Ascending aorta (tissue), 2 donors: ENCODE data around the gene KCNQ1. TPM values are rescaled to one million over a fixed set of nuclear protein-coding genes. Genes with fewer than 3 reads are reported as not detected.

Source experiments
- DNase-seq, 2 donors: peaks; one replicate each; pipeline ENCODE4 v3.0.0-alpha.2; 2019; ENCODE audit warnings: low spot score in 2 of 2
- H3K27ac ChIP-seq, 2 donors: fragments of 200-600 bp; sonication (generic); one replicate each; pipeline ENCODE4 v1.5.1; 2016 to 2017; ENCODE audit warnings: mild to moderate bottlenecking in 1 of 2
- H3K27me3 ChIP-seq: fragments of 200-600 bp; sonication (generic); one replicate; pipeline ENCODE4 v1.5.1; 2017
- H3K36me3 ChIP-seq, 2 donors: fragments of 200-600 bp; sonication (generic); one replicate each; pipeline ENCODE4 v1.5.1; 2016
- H3K4me1 ChIP-seq, 2 donors: fragments of 200-600 bp; sonication (generic); one replicate each; pipeline ENCODE4 v1.5.1; 2016 to 2017; ENCODE audit warnings: mild to moderate bottlenecking in 1 of 2
- H3K4me3 ChIP-seq, 2 donors: fragments of 200-600 bp; sonication (generic); one replicate each; pipeline ENCODE4 v1.5.1; 2016 to 2017; ENCODE audit warnings: mild to moderate bottlenecking in 1 of 2
- H3K9me3 ChIP-seq, 2 donors: fragments of 200-600 bp; sonication (generic); one replicate each; pipeline ENCODE4 v1.5.1; 2016
- intact Hi-C: fragments of 100-400 bp; cut with DNase I; formaldehyde crosslinking; loops from one replicate; pipeline ENCODE4 v1.15.1; 2023
- total RNA-seq: library from RNA; depleted of rRNA; stranded (reverse); fragments of >200 nt; gene quantifications from one replicate; pipeline ENCODE4 v1.1.0, GENCODE V29; 2016
- TF ChIP-seq, protein P1 (sequence below), 3 experiments: fragments of 200-600 bp in 2 of 3; fragments of 450-650 bp in 1 of 3; sonication (generic) in 2 of 3; IDR thresholded peaks; one replicate each; pipeline ENCODE4 v1.5.1; 2016 to 2019; ENCODE audit warnings: antibody characterized with exemption in 3 of 3, mild to moderate bottlenecking in 1 of 3, moderate library complexity in 1 of 3

KCNQ1 gene
- total RNA-seq, 1 donor from 2014 or later: 2.3 TPM

DNA sequence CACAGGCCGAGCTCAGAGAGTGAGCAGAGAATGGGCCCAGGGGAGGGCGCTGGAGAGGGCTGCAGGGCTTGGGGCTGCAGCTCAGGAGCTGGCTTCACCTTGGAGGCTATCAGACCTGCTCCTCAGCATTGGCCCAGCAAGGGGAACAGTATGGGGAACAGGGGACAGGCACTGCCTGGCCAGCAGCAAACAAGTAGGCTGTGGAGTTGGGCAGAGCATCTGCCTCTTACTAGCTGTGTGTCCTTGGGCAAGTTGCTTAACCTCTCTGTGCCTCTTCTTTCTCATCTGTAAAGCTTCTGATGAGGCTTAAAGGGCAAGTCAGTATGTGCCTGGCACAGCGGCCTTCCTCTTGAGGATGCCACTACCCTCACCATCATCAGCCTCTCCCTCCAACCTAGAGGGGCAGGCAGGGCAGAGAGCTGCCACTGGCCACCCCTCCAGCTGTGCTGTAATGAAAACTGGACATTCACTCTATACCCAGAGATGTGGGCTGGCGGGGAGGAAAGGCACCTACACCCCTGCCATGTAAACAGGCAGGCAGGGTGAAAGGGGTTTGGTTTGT lies 448.2 kb downstream of the KCNQ1 start:
- no peak for DNase-seq
- H3K27me3 ChIP-seq: no peaks in the 10 kb centered on the region
- H3K27ac ChIP-seq: peak overlapping the region in 1 of 2 donors; percentile 55
- H3K36me3 ChIP-seq: no peaks in the 10 kb centered on the region
- peak overlapping the region; percentile 57 to 66 for H3K4me3 ChIP-seq
- H3K4me1 ChIP-seq: peaks cover 3 to 11% of the 10 kb centered on the region in 2 donors
- TF ChIP-seq, protein P1, sequence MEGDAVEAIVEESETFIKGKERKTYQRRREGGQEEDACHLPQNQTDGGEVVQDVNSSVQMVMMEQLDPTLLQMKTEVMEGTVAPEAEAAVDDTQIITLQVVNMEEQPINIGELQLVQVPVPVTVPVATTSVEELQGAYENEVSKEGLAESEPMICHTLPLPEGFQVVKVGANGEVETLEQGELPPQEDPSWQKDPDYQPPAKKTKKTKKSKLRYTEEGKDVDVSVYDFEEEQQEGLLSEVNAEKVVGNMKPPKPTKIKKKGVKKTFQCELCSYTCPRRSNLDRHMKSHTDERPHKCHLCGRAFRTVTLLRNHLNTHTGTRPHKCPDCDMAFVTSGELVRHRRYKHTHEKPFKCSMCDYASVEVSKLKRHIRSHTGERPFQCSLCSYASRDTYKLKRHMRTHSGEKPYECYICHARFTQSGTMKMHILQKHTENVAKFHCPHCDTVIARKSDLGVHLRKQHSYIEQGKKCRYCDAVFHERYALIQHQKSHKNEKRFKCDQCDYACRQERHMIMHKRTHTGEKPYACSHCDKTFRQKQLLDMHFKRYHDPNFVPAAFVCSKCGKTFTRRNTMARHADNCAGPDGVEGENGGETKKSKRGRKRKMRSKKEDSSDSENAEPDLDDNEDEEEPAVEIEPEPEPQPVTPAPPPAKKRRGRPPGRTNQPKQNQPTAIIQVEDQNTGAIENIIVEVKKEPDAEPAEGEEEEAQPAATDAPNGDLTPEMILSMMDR (IDR thresholded peaks at IDR 0.05): no peak
- intact Hi-C loops: loop anchor here (1.0 kb wide), 1 partner anchor 361 kb away; no protein-coding TSS in a partner anchor
- H3K9me3 ChIP-seq: no peaks in the 10 kb centered on the region

GRCh38 chr11:2893935-2894334 lies 449.1 kb downstream of the KCNQ1 start:
- no peak overlapping the region for H3K4me3 ChIP-seq
- H3K4me1 ChIP-seq: peaks cover 3 to 11% of the 10 kb centered on the region in 2 donors
- intact Hi-C loops: no loop called here
- no peak overlapping the region for H3K27ac ChIP-seq
- no peak for DNase-seq
- no peaks in the 10 kb centered on the region for H3K36me3 ChIP-seq
- H3K27me3 ChIP-seq: no peaks in the 10 kb centered on the region
- H3K9me3 ChIP-seq: no peaks in the 10 kb centered on the region
- TF ChIP-seq, protein P1 (IDR thresholded peaks at IDR 0.05): no peak

DNA sequence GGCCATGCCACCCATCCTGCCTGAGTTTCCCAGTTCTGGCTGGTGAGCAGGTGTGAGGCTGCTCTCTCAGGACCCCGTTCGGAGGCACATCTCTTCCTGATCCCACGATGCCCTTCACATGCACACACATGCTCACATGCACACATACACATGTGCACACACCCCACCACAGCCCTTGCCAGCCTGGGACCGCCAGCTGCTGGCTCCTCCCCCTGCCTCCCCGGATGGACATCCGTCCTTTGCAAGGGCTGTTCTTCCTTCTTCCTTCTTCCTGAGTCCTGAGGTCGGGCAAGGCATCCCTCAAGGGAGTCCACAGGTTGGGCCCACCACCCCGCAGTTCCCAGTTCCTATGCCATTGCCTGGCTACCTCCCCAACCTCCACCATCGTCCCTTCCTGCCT lies 451.2 kb downstream of the KCNQ1 start:
- TF ChIP-seq, protein P1 (IDR thresholded peaks at IDR 0.05): no peak
- Histone ChIP-seq H3K27ac (no peak overlapping the region), H3K4me1 (peaks cover 3 to 11% of the 10 kb centered on the region in 2 donors), H3K4me3 (no peak overlapping the region), H3K27me3 (no peaks in the 10 kb centered on the region), H3K36me3 (no peaks in the 10 kb centered on the region), H3K9me3 (no peaks in the 10 kb centered on the region)
- intact Hi-C loops: no loop called here
- DNase-seq: no peak

- no peaks in the 10 kb centered on the region for H3K36me3 ChIP-seq
- H3K4me3 ChIP-seq: no peak overlapping the region
- H3K27me3 ChIP-seq: no peaks in the 10 kb centered on the region
- TF ChIP-seq, protein P1 (IDR thresholded peaks at IDR 0.05): no peak
- intact Hi-C loops: no loop called here
- no peak overlapping the region for H3K27ac ChIP-seq
- no peaks in the 10 kb centered on the region for H3K9me3 ChIP-seq
- H3K4me1 ChIP-seq: peaks cover 0 to 13% of the 10 kb centered on the region in 2 donors
- no peak for DNase-seq
These were observed 452.2 kb downstream of the KCNQ1 start for GRCh38 chr11:2897048-2897447.

DNA sequence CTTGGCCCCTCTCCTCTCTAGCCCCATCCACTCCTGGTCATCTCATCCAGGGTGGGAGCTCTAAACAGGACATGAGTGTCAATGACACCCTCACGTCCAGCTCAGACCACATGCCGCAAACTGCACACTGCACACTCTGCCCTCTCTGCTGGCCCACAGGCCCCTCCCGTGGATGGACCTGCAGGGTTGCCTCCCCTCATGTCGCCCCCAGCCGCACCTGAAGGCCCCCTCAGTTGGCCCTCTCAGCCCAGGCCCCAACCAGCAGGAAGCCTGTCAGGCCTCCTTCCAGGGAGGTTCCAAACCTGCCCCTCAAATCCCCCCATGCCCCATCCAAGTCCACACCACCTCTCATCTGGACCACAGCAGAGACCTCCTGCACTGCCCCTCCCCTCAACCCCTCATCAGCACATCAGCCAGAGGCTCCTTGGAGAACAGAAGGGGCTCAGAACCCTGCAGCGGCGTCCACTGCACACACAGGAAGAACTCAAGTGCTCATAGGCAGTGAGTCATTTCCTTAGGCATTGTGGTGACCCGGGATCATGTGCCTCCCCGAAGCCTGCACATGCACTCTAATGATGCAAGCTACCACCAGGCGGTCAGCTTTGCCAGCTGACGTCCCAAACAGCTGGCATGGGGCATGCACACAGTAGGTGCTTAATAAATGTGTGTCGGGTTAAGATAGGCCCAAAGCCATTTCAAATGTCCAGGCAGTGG lies 453.7 kb downstream of the KCNQ1 start:
- Histone ChIP-seq H3K27me3 (no peaks in the 10 kb centered on the region), H3K4me3 (no peak overlapping the region), H3K4me1 (peaks cover 0 to 17% of the 10 kb centered on the region in 2 donors), H3K9me3 (no peaks in the 10 kb centered on the region), H3K27ac (peak overlapping the region; percentile 43 to 50), H3K36me3 (no peaks in the 10 kb centered on the region)
- DNase-seq: peak; percentile 63 to 86
- TF ChIP-seq, protein P1 (IDR thresholded peaks at IDR 0.05): no peak
- intact Hi-C loops: no loop called here

Other genes starting within 250 kb of the KCNQ1 start
- not detected for gene ASCL2, start 174.4 kb upstream of the KCNQ1 start, total RNA-seq
- not detected for gene C11orf21, start 143.1 kb upstream of the KCNQ1 start, total RNA-seq
- 1.9 TPM for gene TSPAN32, start 143.0 kb upstream of the KCNQ1 start, total RNA-seq
- gene CD81, start 67.7 kb upstream of the KCNQ1 start, total RNA-seq: 801 TPM
- 183 TPM for gene TSSC4, start 44.3 kb upstream of the KCNQ1 start, total RNA-seq
- gene TRPM5, start 494 bp upstream of the KCNQ1 start, total RNA-seq: not detected